ENCODE measurements around the gene DRP2.
A peak's percentile ranks its signal among the peaks of the same experiment; 100 is the strongest.
"Not testable (repeated sequence)": the region's sequence is repeated elsewhere in the genome, so short reads cannot be mapped to it uniquely, and the experiment has no call there.

DRP2 gene

GRCh38 chrX:101263766-101264165, 44.2 kb downstream of the DRP2 start:
- peak; percentile 35 for DNase-seq (ENCODE audit: low read depth)
- H3K4me3 ChIP-seq (ENCODE audit: low read length): no peak overlapping the region
- TF ChIP-seq CTCF (conservative IDR thresholded peaks at IDR 0.05; ENCODE audit: low read length): no peak

- TF ChIP-seq CTCF (conservative IDR thresholded peaks at IDR 0.05; ENCODE audit: low read length): no peak
- no peak overlapping the region for H3K4me3 ChIP-seq (ENCODE audit: low read length)
- DNase-seq (ENCODE audit: low read depth): peak; percentile 57
These were observed 46.4 kb downstream of the DRP2 start for GRCh38 chrX:101265869-101266428.

GRCh38 chrX:101274198-101274597, 54.6 kb downstream of the DRP2 start:
- no peak for DNase-seq (ENCODE audit: low read depth)
- H3K4me3 ChIP-seq (ENCODE audit: low read length): no peak overlapping the region
- no peak for TF ChIP-seq CTCF (conservative IDR thresholded peaks at IDR 0.05; ENCODE audit: low read length)

GRCh38 chrX:101276238-101276637, 56.7 kb downstream of the DRP2 start:
- no peak for DNase-seq (ENCODE audit: low read depth)
- no peak for TF ChIP-seq CTCF (conservative IDR thresholded peaks at IDR 0.05; ENCODE audit: low read length)
- no peak overlapping the region for H3K4me3 ChIP-seq (ENCODE audit: low read length)

GRCh38 chrX:101287402-101287801, 67.8 kb downstream of the DRP2 start:
- H3K4me3 ChIP-seq (ENCODE audit: low read length): no peak overlapping the region
- peak; percentile 40 for DNase-seq (ENCODE audit: low read depth)
- peak; percentile 72 for TF ChIP-seq CTCF (conservative IDR thresholded peaks at IDR 0.05; ENCODE audit: low read length)

GRCh38 chrX:101290957-101291603, 71.5 kb downstream of the DRP2 start, which contains the start of gene TAF7L:
Gene TAF7L (minus strand): TSS chrX:101291334. CDS start chrX:101287543, 3,791 bp downstream.
- DNase-seq (ENCODE audit: low read depth): peak; percentile 0
- TF ChIP-seq CTCF (conservative IDR thresholded peaks at IDR 0.05; ENCODE audit: low read length): no peak
- H3K4me3 ChIP-seq (ENCODE audit: low read length): peak within 1 kb of the TSS; percentile 23

- not testable (repeated sequence) for DNase-seq (ENCODE audit: low read depth); H3K4me3 ChIP-seq (ENCODE audit: low read length)
These were observed 76.0 kb downstream of the DRP2 start for GRCh38 chrX:101295603-101296002.

Data from AG10803 (cell line).